Stimulated activated CD8-positive, alpha-beta memory T cell treated with anti-CD3 and anti-CD28 coated beads, Interleukin-12 subunit alpha, Interleukin-12 subunit beta, amount 100 ng/mL, for 24 hours (primary cell): ENCODE data around the gene SAMD4A.

ENCODE experiments used
- DNase-seq: peaks from one replicate; pipeline ENCODE4 v3.0.0-alpha.2; 2020; ENCODE audit errors: extremely low read depth

The SAMD4A gene

DNA sequence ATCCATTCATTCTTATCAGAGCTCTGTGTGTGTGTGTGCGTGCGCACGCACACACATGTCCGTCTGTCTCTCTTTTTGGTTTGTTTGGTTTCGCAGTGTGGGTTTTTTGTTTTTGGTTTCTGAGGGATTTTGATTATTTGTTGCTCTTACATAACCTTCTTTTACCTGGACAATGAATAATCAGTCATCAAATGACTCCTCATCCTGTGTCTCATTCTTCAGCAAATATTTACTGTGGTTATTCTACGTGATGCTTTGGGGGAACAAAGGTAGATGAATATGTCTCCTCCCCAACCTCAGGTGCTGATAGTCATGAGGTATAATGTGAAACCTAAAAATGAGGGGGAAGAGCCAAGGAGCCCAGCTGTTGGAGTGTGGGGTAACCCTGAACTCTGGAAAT is 92.4 kb downstream of the SAMD4A start:
- no peak for DNase-seq

DNA sequence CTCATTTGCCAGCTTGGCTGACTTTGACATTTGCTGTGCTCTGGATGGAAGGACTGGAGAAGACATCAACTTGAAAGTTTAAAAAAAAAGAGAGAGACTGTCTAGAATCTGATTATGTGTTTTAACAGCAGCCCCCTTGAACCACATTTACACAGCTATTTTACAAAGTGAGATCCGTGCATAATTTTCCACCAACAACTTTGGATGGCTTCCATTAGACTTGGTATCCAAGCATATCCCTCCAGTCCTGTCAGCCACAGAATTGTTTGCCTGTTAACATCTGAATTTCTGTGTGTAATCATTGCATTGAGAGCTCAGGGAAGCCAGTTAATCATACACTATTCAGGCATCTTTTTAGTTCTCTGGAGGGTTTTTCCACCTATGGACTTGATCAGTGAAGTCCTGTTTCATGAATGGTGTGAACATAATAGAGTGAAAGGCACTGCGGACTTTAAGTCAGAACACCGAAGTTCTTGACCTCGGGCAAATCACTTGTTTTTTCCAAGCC is 93.7 kb downstream of the SAMD4A start:
- no peak for DNase-seq

DNA sequence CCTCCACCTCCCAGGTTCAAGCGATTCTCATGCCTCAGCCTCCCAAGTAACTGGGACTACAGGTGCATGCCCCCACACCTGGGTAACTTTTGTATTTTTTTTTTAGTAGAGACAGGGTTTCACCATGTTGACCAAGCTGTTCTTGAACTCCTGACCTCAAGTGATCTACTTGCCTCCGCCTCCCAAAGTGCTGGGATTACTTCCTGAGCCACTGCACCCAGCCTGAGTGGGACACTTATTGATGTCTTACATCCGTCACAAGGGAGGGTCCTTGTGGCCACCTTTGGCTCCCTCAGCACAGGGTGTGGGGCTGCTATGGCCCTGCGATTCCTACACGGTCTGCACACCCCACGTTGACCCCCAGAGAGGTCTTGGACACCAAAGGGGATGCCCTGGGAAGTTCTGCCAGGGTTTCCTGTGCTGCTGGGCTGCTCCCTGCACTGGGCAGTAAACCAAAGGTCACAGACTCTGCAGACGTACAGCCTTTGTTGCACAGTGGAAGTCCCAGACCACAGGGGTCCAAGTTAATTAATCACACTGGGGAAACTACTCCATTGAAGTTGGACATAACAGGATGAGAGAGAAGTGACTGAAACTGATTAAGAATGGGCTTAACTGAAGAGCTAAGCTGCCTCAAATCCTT is 95.7 kb downstream of the SAMD4A start:
- DNase-seq = no peak

- DNase-seq = no peak
Observed at GRCh38 chr14:54664961-54665360, 98.0 kb downstream of the SAMD4A start.

GRCh38 chr14:54665946-54666345 is 99.0 kb downstream of the SAMD4A start:
- DNase-seq = no peak

- no peak for DNase-seq
Observed at GRCh38 chr14:54667026-54667744, 100.3 kb downstream of the SAMD4A start.

- no peak for DNase-seq
Observed at GRCh38 chr14:54667764-54668163, 100.8 kb downstream of the SAMD4A start.

DNA sequence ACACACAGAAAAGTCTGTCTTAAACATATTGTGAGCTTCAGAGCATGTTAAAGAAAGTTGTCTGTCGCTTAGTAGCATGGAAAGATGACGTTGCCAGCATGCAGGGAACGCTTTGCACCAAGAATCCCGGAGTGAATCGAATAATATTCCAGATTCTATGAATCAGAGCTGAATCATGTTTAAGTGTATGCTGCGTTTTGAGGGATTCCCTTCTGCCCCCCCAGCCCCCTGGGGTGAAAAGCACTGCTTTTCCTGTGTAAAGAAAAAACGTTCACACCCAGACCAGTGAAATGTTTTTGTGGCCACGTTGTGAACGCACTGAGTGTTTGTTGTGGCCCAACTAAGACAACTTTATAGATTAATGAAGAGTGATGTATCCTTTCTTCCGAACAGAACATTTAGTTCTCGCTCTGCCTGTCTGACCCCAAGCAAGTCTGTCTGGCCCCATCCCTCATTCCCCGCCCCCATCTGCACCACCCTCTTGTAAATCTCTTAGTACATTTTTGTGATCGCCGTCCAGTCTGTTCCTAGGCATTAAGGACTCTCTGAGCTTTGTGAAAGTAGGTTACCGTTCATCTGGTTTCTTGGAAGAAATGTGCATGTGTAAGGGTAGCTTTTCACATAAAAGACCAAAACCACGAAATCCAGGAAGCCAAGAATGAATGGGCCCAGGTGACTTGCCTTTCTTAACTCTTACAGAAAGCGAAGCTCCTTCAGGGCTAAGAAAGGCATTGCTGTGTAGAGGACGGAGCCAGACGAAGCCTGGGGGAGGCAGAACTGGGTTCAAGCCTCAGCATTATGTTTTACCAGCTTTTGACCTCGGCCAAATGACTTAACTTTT is 103.0 kb downstream of the SAMD4A start:
- no peak for DNase-seq

- DNase-seq = no peak
Observed at GRCh38 chr14:54671537-54671936, 104.6 kb downstream of the SAMD4A start.

DNA sequence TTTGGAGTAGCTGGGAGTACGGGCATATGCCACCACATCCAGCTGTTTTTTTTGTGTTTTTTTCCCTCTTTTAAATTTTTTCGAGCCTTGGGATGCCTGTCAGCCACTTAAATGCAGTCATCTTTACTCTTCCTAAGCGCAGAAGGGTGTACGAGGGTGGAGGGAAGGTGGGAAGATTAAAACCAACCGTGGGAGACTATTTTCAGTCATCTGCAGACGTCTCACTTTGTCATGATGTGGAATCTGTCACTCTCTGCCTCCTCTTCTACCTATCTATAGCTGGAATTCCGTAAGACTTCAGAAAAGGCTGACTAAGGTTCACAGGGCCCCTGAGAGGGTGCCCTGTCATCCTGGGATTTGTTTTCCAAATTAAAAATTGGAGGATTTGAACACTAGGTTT is 105.3 kb downstream of the SAMD4A start:
- DNase-seq = no peak

GRCh38 chr14:54672688-54673087 is 105.8 kb downstream of the SAMD4A start:
- DNase-seq = no peak

GRCh38 chr14:54673193-54674045 is 106.5 kb downstream of the SAMD4A start:
- no peak for DNase-seq

DNA sequence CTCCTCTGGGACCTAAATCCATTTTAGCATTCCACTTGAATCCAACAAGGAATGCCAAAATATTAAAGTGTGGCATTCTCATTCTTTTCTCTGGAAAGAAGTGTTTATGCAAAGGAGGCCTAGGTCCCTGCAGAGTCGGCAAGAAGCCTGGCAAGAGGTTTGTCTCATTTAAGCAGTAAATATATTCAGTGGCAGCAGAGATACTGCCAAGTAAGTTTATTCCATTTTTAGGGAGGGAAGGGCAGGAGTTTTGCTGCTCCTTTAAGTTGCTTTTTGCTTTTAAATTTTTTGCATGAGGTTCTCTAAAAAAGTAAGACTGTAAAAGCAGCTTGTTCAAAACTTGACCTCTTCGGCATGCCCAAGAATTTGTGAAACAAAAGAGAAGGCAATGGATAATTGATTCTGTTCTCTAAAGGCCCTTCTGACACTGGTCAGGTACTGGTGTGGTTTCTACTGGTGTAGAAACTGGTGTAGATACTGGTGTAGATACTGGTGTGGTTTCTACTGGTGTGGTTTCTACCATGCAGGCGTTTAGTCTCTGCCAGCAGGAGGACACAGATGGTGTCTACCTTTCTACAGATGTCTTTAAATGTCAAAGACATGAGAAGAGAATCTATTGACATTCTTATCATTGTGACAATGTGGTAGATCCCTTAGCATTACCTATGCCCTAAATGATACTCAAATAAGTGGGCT is 107.3 kb downstream of the SAMD4A start:
- DNase-seq = no peak

- no peak for DNase-seq
Observed at GRCh38 chr14:54675236-54676128, 108.6 kb downstream of the SAMD4A start.

- DNase-seq = no peak
Observed at GRCh38 chr14:54676812-54677708, 110.1 kb downstream of the SAMD4A start.

GRCh38 chr14:54680651-54681050 is 113.7 kb downstream of the SAMD4A start:
- no peak for DNase-seq

DNA sequence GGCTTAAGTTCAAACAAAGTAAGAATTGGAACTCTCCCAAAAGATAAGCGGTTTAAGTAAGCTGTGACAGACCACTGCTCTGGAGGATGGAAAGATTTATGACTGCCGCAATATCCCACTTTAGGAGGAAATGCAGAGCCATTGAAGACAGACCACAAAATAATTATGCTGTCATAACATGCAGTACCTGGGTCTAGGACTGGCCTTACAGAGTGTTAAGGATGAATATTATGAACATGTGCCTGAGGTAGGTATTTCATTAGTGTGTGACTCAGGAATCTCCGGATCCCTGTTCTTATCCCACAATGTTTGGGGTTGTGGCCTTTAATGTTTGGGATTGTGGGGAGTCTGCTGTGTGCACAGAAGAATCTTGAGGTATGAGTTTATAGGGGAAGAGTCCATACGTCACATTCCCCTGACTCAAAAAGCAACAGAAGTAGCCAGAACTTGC is 114.9 kb downstream of the SAMD4A start:
- no peak for DNase-seq

GRCh38 chr14:54682578-54682977 is 115.7 kb downstream of the SAMD4A start:
- DNase-seq = no peak
